WTC11 (cell line): ENCODE measurements around the gene M1AP.

Source experiments
- CREM ChIP-seq: sonication (generic); formaldehyde crosslinking; IDR thresholded peaks from 2 replicates; pipeline ENCODE4 v1.8.1; 2022; ENCODE audit warnings: mild to moderate bottlenecking, missing genetic modification reagents, moderate library complexity
- FOXP1 ChIP-seq: sonication (generic); formaldehyde crosslinking; IDR thresholded peaks from 2 replicates; pipeline ENCODE4 v1.8.0; 2022; ENCODE audit warnings: missing genetic modification reagents, mild to moderate bottlenecking, moderate library complexity, borderline replicate concordance
- IRF2 ChIP-seq: sonication (generic); formaldehyde crosslinking; IDR thresholded peaks from 2 replicates; pipeline ENCODE4 v1.8.0; 2022; ENCODE audit warnings: low read depth, missing genetic modification reagents, borderline replicate concordance
- SP1 ChIP-seq: sonication (generic); formaldehyde crosslinking; conservative IDR thresholded peaks from 2 replicates; pipeline ENCODE4 v1.8.1; 2022; ENCODE audit warnings: missing genetic modification reagents
- TF ChIP-seq, protein P1 (sequence below): fragments of 200-600 bp; IDR thresholded peaks from 2 replicates; pipeline ENCODE4 v1.8.0; 2022; ENCODE audit warnings: antibody characterized with exemption
- TF ChIP-seq, protein P2 (sequence below): sonication (generic); formaldehyde crosslinking; IDR thresholded peaks from 2 replicates; pipeline ENCODE4 v1.8.0; 2022; ENCODE audit warnings: mild to moderate bottlenecking, missing genetic modification reagents
- TF ChIP-seq, protein P3 (sequence below): sonication (generic); formaldehyde crosslinking; IDR thresholded peaks from 2 replicates; pipeline ENCODE4 v1.8.1; 2023; ENCODE audit warnings: mild to moderate bottlenecking, moderate library complexity, missing genetic modification reagents

DNA sequence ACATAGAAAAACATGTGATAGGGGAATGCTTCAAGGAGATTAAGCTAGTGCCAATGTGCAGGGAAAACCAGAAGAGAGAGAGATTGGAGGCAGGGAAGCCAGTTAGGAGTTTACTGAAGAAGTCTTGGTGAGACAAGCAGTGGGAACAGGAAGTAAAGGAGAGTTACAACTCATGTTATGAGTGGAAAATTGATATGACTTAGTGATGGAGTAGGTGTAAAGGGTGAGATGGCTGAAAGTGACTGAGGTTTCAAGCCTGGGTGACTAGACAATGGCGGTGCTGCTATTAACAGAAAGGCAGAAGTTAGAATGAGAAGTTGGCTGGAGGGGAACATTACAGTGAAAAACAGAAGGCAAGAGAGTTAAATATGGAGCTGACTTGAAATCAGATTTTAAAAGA lies 77.1 kb downstream of the M1AP start:
- TF ChIP-seq FOXP1 (CRISPR knock-in tag) (no peak), CREM (no peak), IRF2 (CRISPR knock-in tag) (no peak), SP1 (CRISPR knock-in tag) (no peak)
- TF ChIP-seq, protein P1, sequence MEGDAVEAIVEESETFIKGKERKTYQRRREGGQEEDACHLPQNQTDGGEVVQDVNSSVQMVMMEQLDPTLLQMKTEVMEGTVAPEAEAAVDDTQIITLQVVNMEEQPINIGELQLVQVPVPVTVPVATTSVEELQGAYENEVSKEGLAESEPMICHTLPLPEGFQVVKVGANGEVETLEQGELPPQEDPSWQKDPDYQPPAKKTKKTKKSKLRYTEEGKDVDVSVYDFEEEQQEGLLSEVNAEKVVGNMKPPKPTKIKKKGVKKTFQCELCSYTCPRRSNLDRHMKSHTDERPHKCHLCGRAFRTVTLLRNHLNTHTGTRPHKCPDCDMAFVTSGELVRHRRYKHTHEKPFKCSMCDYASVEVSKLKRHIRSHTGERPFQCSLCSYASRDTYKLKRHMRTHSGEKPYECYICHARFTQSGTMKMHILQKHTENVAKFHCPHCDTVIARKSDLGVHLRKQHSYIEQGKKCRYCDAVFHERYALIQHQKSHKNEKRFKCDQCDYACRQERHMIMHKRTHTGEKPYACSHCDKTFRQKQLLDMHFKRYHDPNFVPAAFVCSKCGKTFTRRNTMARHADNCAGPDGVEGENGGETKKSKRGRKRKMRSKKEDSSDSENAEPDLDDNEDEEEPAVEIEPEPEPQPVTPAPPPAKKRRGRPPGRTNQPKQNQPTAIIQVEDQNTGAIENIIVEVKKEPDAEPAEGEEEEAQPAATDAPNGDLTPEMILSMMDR = no peak
- TF ChIP-seq, protein P2, sequence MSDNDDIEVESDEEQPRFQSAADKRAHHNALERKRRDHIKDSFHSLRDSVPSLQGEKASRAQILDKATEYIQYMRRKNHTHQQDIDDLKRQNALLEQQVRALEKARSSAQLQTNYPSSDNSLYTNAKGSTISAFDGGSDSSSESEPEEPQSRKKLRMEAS (CRISPR knock-in tag) = no peak
- TF ChIP-seq, protein P3, sequence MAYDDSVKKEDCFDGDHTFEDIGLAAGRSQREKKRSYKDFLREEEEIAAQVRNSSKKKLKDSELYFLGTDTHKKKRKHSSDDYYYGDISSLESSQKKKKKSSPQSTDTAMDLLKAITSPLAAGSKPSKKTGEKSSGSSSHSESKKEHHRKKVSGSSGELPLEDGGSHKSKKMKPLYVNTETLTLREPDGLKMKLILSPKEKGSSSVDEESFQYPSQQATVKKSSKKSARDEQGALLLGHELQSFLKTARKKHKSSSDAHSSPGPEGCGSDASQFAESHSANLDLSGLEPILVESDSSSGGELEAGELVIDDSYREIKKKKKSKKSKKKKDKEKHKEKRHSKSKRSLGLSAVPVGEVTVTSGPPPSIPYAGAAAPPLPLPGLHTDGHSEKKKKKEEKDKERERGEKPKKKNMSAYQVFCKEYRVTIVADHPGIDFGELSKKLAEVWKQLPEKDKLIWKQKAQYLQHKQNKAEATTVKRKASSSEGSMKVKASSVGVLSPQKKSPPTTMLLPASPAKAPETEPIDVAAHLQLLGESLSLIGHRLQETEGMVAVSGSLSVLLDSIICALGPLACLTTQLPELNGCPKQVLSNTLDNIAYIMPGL (CRISPR knock-in tag) = no peak
